PC-3 (cell line): Measurements from ENCODE around the gene FAAP100.

Experiments
- EZH2phosphoT487 ChIP-seq: fragments of 300-600 bp; sonication (generic); IDR thresholded peaks from 2 replicates; pipeline ENCODE4 v1.6.1; 2018; ENCODE audit warnings: mild to moderate bottlenecking, antibody characterized with exemption, low read length, borderline replicate concordance
- TF ChIP-seq, protein P1 (sequence below): fragments of 300-600 bp; sonication (generic); conservative IDR thresholded peaks from 2 replicates; pipeline ENCODE4 v1.5.1; 2017; ENCODE audit warnings: antibody characterized with exemption, low read depth, mild to moderate bottlenecking, low read length

DNA sequence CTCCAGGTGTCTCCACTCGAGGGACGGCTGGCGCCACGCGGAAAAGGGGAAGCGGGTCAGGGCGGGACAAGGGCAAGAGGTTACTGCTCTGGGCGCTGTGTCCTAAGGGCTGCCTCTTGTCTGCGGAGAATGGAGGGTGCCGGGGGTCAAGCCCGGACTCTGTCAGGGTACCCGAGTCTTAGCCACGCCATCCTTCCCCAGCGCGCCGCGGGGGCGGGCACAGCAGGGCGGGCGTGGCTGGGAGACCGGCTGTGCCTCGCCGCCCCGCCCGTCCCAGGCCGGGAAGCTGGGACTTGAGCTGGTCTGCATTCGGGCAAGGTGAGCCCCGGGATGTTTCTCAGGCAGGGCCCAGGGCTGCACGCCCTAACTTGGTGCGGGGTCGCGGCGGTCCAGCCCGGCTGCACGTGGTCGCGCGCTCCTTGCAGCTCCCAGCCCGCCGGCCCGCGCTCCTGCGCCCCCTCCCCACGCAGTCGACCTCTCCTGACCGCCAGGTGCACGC, 33.3 kb downstream of the FAAP100 start:
- no peak for TF ChIP-seq EZH2phosphoT487
- TF ChIP-seq, protein P1, sequence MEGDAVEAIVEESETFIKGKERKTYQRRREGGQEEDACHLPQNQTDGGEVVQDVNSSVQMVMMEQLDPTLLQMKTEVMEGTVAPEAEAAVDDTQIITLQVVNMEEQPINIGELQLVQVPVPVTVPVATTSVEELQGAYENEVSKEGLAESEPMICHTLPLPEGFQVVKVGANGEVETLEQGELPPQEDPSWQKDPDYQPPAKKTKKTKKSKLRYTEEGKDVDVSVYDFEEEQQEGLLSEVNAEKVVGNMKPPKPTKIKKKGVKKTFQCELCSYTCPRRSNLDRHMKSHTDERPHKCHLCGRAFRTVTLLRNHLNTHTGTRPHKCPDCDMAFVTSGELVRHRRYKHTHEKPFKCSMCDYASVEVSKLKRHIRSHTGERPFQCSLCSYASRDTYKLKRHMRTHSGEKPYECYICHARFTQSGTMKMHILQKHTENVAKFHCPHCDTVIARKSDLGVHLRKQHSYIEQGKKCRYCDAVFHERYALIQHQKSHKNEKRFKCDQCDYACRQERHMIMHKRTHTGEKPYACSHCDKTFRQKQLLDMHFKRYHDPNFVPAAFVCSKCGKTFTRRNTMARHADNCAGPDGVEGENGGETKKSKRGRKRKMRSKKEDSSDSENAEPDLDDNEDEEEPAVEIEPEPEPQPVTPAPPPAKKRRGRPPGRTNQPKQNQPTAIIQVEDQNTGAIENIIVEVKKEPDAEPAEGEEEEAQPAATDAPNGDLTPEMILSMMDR = no peak
